Smooth muscle cell (in vitro differentiated cells): ENCODE results near the gene ANGPTL2. TPM values are rescaled to one million over a fixed set of nuclear protein-coding genes. Genes with fewer than 3 reads are reported as not detected.

Experiments used
- DNase-seq: peaks from one replicate; lab custom pipeline; 2025; ENCODE audit not compliant: unreplicated experiment; lab: John Stamatoyannopoulos, UW
- H2AFZ ChIP-seq: fragments of 200-600 bp; sonication (generic); 2 replicates; pipeline ENCODE4 v1.6.0; 2016; ENCODE audit warnings: antibody characterized with exemption, low read depth, mild to moderate bottlenecking
- H3F3A ChIP-seq: fragments of 200-600 bp; sonication (generic); 2 replicates; pipeline ENCODE4 v1.6.0; 2017; ENCODE audit warnings: antibody characterized with exemption, low read depth
- H3K27ac ChIP-seq: fragments of 200-600 bp; sonication (generic); 2 replicates; pipeline ENCODE4 v1.5.1; 2016; ENCODE audit warnings: low read depth, mild to moderate bottlenecking
- H3K27me3 ChIP-seq: fragments of 200-600 bp; sonication (generic); 2 replicates; pipeline ENCODE4 v1.6.1; 2016; ENCODE audit warnings: low read depth, mild to moderate bottlenecking
- H3K36me3 ChIP-seq: fragments of 200-600 bp; sonication (generic); 2 replicates; pipeline ENCODE4 v1.5.1; 2016; ENCODE audit warnings: low read depth
- H3K4me1 ChIP-seq: fragments of 200-600 bp; sonication (generic); 2 replicates; pipeline ENCODE4 v1.5.1; 2016; ENCODE audit warnings: low read depth
- H3K4me2 ChIP-seq: fragments of 200-600 bp; sonication (generic); 2 replicates; pipeline ENCODE4 v1.6.0; 2016; ENCODE audit warnings: mild to moderate bottlenecking
- H3K4me3 ChIP-seq: fragments of 200-600 bp; sonication (generic); 2 replicates; pipeline ENCODE4 v1.5.1; 2016; ENCODE audit warnings: mild to moderate bottlenecking
- H3K79me2 ChIP-seq: fragments of 200-600 bp; sonication (generic); 2 replicates; pipeline ENCODE4 v1.6.0; 2016; ENCODE audit warnings: low read depth, mild to moderate bottlenecking
- H3K9ac ChIP-seq: fragments of 200-600 bp; sonication (generic); 2 replicates; pipeline ENCODE4 v1.6.0; 2016; ENCODE audit warnings: low read depth
- H3K9me3 ChIP-seq: fragments of 200-600 bp; sonication (generic); replicated peaks from 2 replicates; pipeline ENCODE4 v1.5.1; 2016; ENCODE audit warnings: low read depth
- H4K20me1 ChIP-seq: fragments of 200-600 bp; sonication (generic); 2 replicates; pipeline ENCODE4 v1.6.0; 2016; ENCODE audit warnings: low read depth
- WGBS: methylation state at CpG from one replicate; pipeline ENCODE4 v1.1.7; 2016; ENCODE audit warnings: low lambda C conversion rate; 5-methylcytosine and 5-hydroxymethylcytosine counted together
- polyA plus RNA-seq: library from polyadenylated mRNA; unstranded; fragments of >200 nt; fragmentation: Nextera tagmentation; extraction: Ambion mirVana; gene quantifications from 2 replicates; pipeline ENCODE4 v1.2.1, GENCODE V29; 2016
- total RNA-seq: library from RNA; depleted of rRNA; stranded (reverse); fragments of >200 nt; gene quantifications from 2 replicates; pipeline ENCODE4 v1.2.3, GENCODE V29; 2014
- TF ChIP-seq, protein P1 (sequence below): fragments of 200-600 bp; sonication (generic); IDR thresholded peaks from 2 replicates; pipeline ENCODE4 v1.5.1; 2017; ENCODE audit warnings: borderline replicate concordance, mild to moderate bottlenecking, antibody characterized with exemption; ENCODE audit not compliant: insufficient read depth, poor library complexity, severe bottlenecking

Gene ANGPTL2
- total and polyA plus RNA-seq, 2 experiments from 2014 or later, result 16.1 to 18.7 TPM

DNA sequence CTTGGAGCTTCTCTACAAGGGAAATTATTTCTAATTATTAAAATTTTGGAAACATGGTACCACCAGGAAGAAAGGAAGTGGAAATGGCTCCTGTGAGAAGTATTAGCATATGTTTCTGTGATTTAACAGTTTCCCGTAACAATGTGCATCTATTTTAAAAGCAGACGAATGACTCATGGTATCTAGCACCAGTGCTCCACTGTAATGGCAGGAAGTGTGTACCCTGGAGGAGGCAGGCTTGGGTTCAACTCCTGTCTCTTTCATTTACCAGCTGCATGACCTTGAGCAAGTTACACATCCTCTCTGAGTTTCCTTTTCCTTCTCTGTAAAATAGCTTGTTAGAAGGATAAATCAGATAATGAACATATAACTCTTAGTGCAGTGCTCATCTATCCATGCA lies 41.0 kb upstream of the ANGPTL2 start:
- H3K27ac ChIP-seq, result peak overlapping the region; percentile 36
- no peak for DNase-seq
- H3K9me3 ChIP-seq, result no peaks in the 10 kb centered on the region
- H3K4me3 ChIP-seq, result no peak overlapping the region
- H2AFZ ChIP-seq, result no peak overlapping the region
- H3F3A ChIP-seq, result peaks cover 3% of the 10 kb centered on the region
- 2% methylated on average over 2 of the region's 2 CpGs for WGBS
- H3K27me3 ChIP-seq, result no peaks in the 10 kb centered on the region
- H3K4me1 ChIP-seq, result peaks cover 17% of the 10 kb centered on the region
- TF ChIP-seq, protein P1, sequence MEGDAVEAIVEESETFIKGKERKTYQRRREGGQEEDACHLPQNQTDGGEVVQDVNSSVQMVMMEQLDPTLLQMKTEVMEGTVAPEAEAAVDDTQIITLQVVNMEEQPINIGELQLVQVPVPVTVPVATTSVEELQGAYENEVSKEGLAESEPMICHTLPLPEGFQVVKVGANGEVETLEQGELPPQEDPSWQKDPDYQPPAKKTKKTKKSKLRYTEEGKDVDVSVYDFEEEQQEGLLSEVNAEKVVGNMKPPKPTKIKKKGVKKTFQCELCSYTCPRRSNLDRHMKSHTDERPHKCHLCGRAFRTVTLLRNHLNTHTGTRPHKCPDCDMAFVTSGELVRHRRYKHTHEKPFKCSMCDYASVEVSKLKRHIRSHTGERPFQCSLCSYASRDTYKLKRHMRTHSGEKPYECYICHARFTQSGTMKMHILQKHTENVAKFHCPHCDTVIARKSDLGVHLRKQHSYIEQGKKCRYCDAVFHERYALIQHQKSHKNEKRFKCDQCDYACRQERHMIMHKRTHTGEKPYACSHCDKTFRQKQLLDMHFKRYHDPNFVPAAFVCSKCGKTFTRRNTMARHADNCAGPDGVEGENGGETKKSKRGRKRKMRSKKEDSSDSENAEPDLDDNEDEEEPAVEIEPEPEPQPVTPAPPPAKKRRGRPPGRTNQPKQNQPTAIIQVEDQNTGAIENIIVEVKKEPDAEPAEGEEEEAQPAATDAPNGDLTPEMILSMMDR, result no peak
- H3K9ac ChIP-seq, result no peak overlapping the region
- H3K4me2 ChIP-seq, result peak overlapping the region; percentile 57
- no peaks in the 10 kb centered on the region for H3K36me3 ChIP-seq
- no peaks in the 10 kb centered on the region for H4K20me1 ChIP-seq
- H3K79me2 ChIP-seq, result no peaks in the 10 kb centered on the region

DNA sequence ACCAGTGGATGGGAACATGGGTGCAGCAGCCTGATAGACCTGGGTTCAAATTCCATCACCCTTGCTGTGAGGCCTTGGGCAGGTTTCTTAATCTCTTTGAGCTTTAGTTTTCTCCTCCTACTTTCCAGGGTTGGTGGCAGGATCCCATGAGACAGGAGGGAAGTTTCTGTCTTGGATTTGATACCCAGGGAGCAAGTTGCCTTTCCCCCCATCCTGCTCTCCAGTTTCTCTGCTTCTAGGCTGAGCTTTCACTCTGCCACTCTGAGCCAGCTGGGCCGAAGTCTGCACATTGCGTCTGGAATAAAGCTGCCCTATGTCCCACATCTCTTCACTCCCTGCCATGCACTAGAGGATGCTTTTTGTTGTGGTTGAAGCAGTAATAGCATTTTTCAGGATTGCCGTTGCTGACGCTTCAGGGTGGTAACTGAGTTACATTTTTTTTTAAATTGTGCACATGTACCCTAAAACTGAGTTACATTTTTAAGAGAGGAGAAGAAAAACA lies 40.5 kb upstream of the ANGPTL2 start:
- H2AFZ ChIP-seq, result no peak overlapping the region
- TF ChIP-seq, protein P1, result no peak
- H3K4me2 ChIP-seq, result peak overlapping the region; percentile 57
- DNase-seq, result no peak
- no peaks in the 10 kb centered on the region for H3K27me3 ChIP-seq
- H3K79me2 ChIP-seq, result no peaks in the 10 kb centered on the region
- H3F3A ChIP-seq, result peaks cover 3% of the 10 kb centered on the region
- peak overlapping the region; percentile 36 for H3K27ac ChIP-seq
- peaks cover 19% of the 10 kb centered on the region for H3K4me1 ChIP-seq
- H3K9me3 ChIP-seq, result no peaks in the 10 kb centered on the region
- 69% methylated on average over 4 of the region's 4 CpGs for WGBS
- H3K36me3 ChIP-seq, result no peaks in the 10 kb centered on the region
- no peak overlapping the region for H3K4me3 ChIP-seq
- no peak overlapping the region for H3K9ac ChIP-seq
- no peaks in the 10 kb centered on the region for H4K20me1 ChIP-seq

DNA sequence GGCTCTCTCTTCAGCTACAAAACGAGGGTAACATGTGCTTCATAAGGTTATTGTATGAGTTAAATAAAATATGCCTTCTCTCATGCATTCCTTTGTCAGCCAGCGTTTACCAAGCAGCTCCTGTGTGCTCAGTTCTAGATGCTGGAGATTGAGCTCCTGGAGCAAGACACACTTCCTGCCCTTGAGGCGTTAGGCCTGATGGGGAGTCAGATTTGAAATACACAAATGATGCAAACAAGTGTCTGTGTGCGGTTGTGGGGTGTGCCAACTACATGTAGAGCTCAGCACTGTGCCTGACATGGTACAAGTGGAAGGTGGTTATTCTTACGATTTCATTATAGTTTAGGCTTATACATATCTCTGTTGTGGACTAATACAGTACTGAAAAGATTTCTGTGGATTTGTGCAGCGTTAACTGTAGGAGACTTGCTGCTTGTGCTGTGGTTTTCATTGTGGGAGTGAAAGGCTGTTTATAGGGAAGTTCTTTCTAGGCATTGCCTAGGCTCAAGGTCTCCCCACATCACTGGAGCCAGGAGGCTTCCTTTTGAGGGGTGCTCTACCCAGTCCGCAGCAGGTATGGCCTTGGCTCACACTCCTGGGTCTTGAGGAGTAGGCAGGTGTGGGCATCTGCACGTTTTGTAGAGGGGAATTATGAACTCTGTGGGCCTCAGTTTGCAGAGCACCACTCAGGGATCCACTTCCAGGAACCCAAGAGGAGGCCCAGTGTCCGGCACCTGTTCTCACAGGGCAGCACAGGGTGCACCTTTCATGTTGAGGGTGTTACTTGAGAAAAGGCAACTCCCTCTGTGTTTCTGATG lies 39.8 kb upstream of the ANGPTL2 start:
- H3K4me1 ChIP-seq, result peaks cover 19% of the 10 kb centered on the region
- H3K27me3 ChIP-seq, result no peaks in the 10 kb centered on the region
- H3K79me2 ChIP-seq, result no peaks in the 10 kb centered on the region
- H3F3A ChIP-seq, result peaks cover 3% of the 10 kb centered on the region
- no peaks in the 10 kb centered on the region for H3K9me3 ChIP-seq
- TF ChIP-seq, protein P1, result no peak
- H3K27ac ChIP-seq, result no peak overlapping the region
- 56% methylated on average over 9 of the region's 9 CpGs for WGBS
- H4K20me1 ChIP-seq, result no peaks in the 10 kb centered on the region
- H2AFZ ChIP-seq, result no peak overlapping the region
- no peak for DNase-seq
- H3K4me2 ChIP-seq, result no peak overlapping the region
- no peaks in the 10 kb centered on the region for H3K36me3 ChIP-seq
- no peak overlapping the region for H3K4me3 ChIP-seq
- H3K9ac ChIP-seq, result no peak overlapping the region
